HFF-Myc (cell line): ENCODE results near the gene UCP3.

Experiments
- DNase-seq: peaks from one replicate; pipeline ENCODE4 v3.0.0-alpha.2; 2011; ENCODE audit warnings: low read depth; ENCODE audit errors: extremely low read depth
- H3K4me3 ChIP-seq: replicated peaks from 2 replicates; pipeline ENCODE4 v1.5.1; 2011; ENCODE audit warnings: low read depth, mild to moderate bottlenecking, control low read depth, low read length
- CTCF ChIP-seq: IDR thresholded peaks from 2 replicates; pipeline ENCODE4 v1.5.1; 2012; ENCODE audit warnings: mild to moderate bottlenecking, low read depth, low read length, control low read depth; ENCODE audit errors: missing control alignments

The UCP3 gene

GRCh38 chr11:73982990-73983740 lies 25.7 kb downstream of the UCP3 start:
- H3K4me3 ChIP-seq, result peak overlapping the region; percentile 59
- TF ChIP-seq CTCF, result no peak
- peak; percentile 64 for DNase-seq

DNA sequence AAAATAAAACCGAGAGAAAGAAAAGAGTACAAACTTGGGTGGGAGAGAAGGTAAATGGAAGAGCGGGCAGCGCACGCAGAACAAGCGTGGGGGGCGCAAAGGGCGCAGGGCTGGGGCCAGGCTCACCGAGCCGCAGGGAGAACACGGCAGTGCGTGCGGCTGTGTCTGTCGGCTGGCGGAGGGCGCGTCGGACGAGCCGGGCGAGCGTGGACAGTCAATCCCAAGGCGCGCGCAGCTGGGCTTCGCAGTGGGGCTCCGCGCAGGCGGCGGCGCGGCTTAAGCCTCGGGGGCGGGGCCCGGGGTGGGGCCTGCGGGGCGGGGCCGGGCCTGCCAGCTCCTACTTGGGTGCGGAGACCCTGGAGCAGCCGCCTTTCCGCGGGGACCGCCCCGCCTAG lies 26.3 kb downstream of the UCP3 start, which contains the start of gene UCP2:
Gene UCP2, minus strand, starts transcription at position 249 of the 395 bp plus-strand sequence. CDS start 4,465 bp downstream, outside the sequence.
- peak within 1 kb of the TSS; percentile 59 for H3K4me3 ChIP-seq
- TF ChIP-seq CTCF, result no peak
- DNase-seq, result no peak

DNA sequence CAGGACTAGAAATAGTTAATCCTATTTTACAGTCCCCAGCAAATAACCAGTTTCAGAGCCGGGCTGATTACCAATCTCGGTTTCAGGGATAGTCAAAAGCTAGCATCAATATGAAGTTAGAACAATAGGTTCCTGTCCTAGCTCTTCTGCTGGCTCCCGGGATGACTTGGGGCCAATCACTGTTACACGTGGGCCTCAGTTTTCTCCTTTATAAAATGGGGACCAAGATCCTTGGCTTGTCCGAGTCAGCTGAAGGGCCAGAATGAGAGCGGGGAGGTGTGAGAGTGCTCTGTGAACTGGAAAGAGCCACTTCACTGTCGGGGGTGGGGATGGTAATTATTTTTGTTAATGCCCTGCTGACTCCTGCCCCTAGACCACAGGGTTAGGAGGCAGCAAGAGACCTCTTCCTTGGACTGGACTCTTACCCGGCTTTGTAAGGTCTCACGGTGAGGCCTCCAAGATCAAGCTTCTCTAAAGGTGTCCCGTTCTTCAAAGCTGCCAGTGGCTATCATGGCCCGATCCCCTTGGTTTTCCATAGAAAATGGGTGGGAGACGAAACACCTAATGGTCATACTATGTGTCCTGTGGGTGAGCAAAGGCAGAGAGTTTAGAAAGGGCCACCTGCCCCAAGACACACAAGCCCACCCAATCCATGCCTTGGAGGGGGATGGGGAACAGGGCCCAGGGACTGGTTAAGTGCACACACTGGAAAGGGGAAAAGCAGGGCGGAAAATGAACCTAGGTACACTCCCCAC lies 27.7 kb downstream of the UCP3 start:
- TF ChIP-seq CTCF, result no peak
- no peak for DNase-seq
- H3K4me3 ChIP-seq, result peak overlapping the region; percentile 59

DNA sequence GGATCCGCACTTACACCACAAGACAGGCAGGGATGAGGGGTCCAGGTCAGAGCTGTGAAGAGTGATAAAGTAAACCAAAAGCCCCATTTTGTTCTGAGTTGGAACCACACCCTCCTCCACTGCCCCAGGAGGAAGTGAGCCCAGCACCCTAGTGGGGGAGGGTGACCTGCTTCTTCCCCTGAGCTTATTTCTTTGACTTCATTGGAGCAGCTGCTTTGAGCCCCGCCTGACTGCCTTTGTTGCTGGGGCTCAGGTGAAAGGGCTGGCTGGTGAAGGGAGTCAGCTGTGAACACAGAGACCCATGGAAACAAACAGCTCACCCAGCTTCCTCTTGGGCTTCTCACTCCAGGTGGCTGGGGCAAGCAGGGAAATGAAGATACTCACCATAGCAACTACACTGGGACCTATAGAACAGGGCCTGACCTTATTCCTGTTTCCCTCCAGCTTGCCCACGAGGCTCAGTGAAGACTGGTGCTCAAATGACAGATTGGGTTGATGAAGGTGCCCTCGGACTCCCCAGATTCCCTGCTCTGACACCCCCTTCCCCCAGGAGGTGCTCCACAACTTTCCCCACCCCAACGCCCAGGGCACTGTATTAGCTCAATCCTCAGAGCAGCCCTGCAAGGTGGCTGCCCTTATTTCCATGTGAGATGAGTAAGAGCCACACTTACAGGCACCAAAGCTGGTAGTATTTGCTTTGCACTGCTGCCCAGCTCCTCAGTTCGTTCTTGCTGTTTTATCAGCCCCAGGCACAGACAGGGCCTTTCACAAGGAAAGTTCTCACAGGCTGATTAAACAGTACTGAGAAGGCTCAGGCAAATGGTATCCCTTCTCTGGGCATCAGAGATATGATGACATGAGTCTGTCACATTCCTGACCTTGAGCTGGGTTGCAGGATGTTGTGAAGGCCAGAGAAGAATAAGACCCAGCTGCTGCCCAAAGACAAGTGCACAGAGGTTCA lies 28.6 kb downstream of the UCP3 start:
- no peak overlapping the region for H3K4me3 ChIP-seq
- TF ChIP-seq CTCF, result no peak
- no peak for DNase-seq

- DNase-seq, result no peak
- H3K4me3 ChIP-seq, result no peak overlapping the region
- TF ChIP-seq CTCF, result no peak
These were observed 30.3 kb downstream of the UCP3 start for GRCh38 chr11:73978576-73979086.

- no peak for TF ChIP-seq CTCF
- H3K4me3 ChIP-seq, result no peak overlapping the region
- no peak for DNase-seq
These were observed 30.9 kb downstream of the UCP3 start for GRCh38 chr11:73977856-73978519.
